GM21723 (cell line): ENCODE results near the gene ZNF107.
A peak's percentile ranks its signal among the peaks of the same experiment; 100 is the strongest.

Experiments
- ATAC-seq: cut with Tn5 transposase; IDR thresholded peaks from one replicate; pipeline ENCODE4 v1.9.1; 2021; ENCODE audit warnings: mild to moderate bottlenecking, moderate library complexity; ENCODE audit not compliant: unreplicated experiment

Gene ZNF107

GRCh38 chr7:64665980-64666662 lies at the start of gene ZNF107:
TSS of gene ZNF107 (plus strand) at chr7:64666133. CDS start at chr7:64666283, 150 bp downstream.
- ATAC-seq: peak; percentile 99

GRCh38 chr7:64618785-64619456 lies 47.0 kb upstream of the ZNF107 start:
- ATAC-seq: no peak

- no peak for ATAC-seq
These were observed 46.2 kb upstream of the ZNF107 start for GRCh38 chr7:64619705-64620104.

GRCh38 chr7:64621656-64622055 lies 44.3 kb upstream of the ZNF107 start:
- no peak for ATAC-seq

GRCh38 chr7:64625114-64626082 lies 40.5 kb upstream of the ZNF107 start:
- no peak for ATAC-seq

- no peak for ATAC-seq
These were observed 39.9 kb upstream of the ZNF107 start for GRCh38 chr7:64626083-64626469.

- ATAC-seq: no peak
These were observed 39.4 kb upstream of the ZNF107 start for GRCh38 chr7:64626557-64626956.

GRCh38 chr7:64628192-64628591 lies 37.7 kb upstream of the ZNF107 start:
- no peak for ATAC-seq

GRCh38 chr7:64628721-64629120 lies 37.2 kb upstream of the ZNF107 start:
- ATAC-seq: no peak

GRCh38 chr7:64630496-64630895 lies 35.4 kb upstream of the ZNF107 start:
- no peak for ATAC-seq

GRCh38 chr7:64632029-64632428 lies 33.9 kb upstream of the ZNF107 start:
- no peak for ATAC-seq

GRCh38 chr7:64633401-64633800 lies 32.5 kb upstream of the ZNF107 start:
- ATAC-seq: no peak

- no peak for ATAC-seq
These were observed 31.4 kb upstream of the ZNF107 start for GRCh38 chr7:64634406-64635062.

GRCh38 chr7:64636386-64636785 lies 29.5 kb upstream of the ZNF107 start:
- ATAC-seq: no peak

GRCh38 chr7:64637521-64638445 lies 28.1 kb upstream of the ZNF107 start:
- ATAC-seq: no peak

- ATAC-seq: no peak
These were observed 27.1 kb upstream of the ZNF107 start for GRCh38 chr7:64638822-64639221.

GRCh38 chr7:64639267-64640001 lies 26.5 kb upstream of the ZNF107 start:
- no peak for ATAC-seq

GRCh38 chr7:64640504-64640903 lies 25.4 kb upstream of the ZNF107 start:
- no peak for ATAC-seq

GRCh38 chr7:64642046-64642445 lies 23.9 kb upstream of the ZNF107 start:
- no peak for ATAC-seq
